GM19043 (cell line): ENCODE data around the gene CTSD.

Experiments
- ATAC-seq: cut with Tn5 transposase; IDR thresholded peaks from one replicate; pipeline ENCODE4 v1.9.1; 2021; ENCODE audit warnings: low read depth; ENCODE audit not compliant: unreplicated experiment

CTSD gene

DNA sequence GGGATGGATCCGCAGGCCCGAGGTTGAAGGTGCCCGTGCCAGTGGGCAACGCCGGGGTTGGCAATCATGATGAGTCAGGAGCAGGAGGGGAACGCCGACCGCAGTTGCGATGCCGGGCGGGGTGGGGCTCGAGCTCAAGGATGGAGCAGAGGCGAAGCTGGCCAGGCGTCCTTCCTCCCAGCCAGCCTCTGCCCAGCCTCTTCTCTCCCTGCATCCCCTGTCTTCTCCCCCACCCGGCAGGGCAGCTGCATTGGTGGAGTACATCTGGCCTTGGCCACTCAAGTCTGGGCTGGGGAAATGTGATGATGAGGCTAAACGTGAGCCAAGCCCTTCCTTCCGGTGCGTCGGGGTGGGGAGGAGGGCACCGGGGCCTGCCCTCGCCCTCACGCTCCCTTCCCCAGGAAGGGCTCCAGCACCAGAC, 17.2 kb downstream of the CTSD start:
- ATAC-seq: no peak

DNA sequence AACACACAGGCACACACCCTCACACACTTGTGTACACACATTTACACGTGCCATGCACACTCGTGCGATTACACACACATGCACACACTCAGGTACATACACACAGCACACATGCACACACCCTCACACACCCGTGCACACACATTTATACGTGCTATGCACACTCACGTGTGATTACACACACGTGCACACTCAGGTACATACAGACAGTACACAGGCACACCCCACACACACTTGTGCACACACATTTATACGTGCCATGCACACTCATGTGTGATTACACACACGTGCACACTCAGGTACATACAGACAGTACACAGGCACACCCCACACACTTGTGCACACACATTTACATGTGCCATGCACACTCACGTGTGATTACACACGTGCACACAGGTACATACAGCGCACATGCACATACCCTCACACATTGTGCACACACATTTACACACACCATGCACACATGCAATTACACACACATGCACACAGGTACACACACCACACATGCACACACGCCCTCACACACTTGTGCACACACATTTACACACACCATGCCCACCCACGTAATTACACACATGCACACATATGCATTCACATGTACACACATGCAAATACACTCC, 17.9 kb downstream of the CTSD start:
- ATAC-seq: no peak

DNA sequence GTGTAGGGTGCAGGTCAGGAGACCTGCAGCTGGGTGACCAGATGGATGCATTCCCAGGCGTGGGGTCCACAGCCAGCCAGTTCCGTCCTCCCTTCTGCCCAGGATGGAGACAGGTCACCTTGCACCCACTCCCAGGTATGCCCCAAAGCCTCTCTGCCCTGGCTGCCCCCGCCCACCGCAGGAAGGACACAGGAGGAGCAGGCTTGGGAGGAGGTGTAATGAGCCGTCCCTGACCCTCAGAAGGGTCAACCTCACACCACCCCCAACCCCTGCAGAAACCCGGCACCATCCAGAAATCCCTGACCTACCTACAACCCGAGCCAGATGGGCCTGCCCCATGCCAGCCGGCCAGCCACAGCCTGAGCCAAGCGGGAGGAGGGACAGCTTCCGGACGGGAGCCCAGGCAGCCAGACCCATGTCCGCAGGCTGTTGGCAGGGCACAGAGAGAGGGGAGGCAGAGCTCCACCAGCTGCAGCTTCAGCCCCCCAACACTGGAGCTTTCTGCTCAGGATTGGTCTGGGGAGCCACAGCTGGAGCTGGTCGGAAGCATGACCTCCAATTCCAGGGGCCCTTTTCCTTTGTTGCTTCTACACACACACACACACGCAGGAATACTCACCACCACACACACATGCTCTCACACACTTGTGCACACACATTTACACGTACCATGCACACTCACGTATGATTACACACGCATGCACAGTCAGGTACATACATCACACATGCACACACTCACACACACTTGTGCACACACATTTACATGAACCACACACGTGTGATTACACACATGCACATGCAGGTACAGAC, 18.6 kb downstream of the CTSD start:
- no peak for ATAC-seq

GRCh38 chr11:1744137-1744886, 19.4 kb downstream of the CTSD start:
- ATAC-seq: no peak

DNA sequence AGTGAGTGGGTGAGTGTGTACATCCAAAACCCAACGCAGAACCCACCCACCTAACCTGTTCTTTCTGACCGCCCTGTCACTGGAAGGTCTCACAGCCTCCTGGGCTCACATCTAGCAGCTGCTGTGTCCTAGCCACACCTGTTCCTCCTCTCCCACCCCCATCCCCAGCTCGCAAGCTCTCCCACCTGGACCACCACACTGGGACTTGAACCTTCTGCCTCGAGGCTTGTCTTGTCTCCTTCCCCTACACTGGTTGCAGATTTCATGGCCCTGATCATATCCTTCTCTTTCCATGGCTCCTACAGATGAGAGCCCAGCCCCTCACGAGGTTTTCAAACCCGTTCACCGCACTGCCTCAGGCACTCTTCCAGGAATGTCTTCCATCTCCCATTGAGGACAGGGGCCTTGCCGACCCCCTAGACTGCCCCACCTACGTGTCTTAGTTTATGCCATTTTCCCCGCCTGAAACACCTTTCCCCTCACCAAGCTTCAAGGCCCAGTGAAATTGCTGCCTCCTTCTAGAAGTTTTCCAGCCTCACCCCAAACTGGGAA, 20.1 kb downstream of the CTSD start:
- ATAC-seq: no peak

DNA sequence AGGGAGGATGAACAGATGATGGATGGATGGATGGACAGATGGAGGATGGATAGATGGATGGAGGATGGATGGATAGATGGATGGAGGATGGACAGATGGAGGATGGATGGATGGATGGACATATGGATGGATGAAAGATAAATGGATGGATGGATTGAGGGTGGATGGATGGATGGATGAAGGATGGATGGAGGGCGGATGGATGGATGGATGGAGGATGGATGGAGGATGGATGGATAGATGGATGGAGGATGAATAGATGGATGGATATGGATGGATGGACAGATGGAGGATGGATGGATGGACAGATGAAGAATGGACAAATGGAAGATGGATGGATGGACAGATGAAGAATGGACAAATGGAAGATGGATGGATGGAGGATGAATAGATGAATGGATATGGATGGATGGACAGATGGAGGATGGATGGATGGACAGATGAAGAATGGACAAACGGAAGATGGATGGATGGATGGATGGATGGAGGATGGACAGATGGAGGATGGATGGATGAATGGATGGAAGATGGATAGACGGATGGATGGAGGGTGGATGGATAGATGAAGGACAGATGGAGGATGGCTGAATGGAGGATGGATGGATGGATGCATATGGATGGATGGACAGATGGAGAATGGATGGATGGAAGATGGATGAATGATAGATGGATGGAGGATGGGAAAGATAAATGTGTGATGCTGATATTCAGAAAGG, 20.7 kb downstream of the CTSD start:
- ATAC-seq: no peak

GRCh38 chr11:1742371-1742770, 21.4 kb downstream of the CTSD start:
- no peak for ATAC-seq

- ATAC-seq: no peak
Observed at GRCh38 chr11:1741741-1742140, 22.0 kb downstream of the CTSD start.

DNA sequence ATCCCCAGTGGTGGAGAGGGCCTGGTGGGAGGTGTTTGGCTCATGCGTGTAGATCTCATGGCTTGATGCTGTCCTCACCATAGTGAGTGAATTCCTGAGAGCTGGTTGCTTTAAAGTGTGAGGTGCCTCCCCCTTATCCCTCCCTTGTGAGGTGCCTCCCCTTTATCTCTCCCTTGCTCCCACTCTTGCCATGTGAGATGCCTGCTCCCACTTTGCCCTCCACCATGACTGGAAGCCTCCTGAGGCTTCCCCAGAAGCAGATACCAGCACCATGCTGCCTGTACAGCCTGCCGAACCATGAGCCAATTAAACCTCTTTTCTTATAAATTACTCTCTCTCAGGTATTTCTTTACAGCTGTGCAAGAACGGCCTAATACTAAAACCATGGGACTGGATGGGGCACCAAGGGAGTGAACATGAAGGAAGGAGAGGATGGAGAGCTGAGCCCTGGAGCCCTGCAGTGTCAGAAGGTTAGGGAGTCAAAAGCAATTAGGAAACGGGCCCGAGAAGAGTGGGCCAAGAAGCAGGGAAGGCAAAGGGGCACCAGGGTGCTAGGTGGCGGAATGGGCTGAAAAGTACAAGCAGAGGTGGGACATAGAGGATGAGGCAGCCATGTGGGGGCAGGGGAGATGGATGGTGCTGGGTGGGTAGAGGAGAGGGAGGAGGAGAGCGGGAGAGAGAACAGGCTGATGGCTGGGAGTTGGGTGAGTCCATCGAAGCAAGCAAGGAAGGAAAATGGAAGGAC, 22.8 kb downstream of the CTSD start:
- ATAC-seq: no peak

GRCh38 chr11:1739576-1739975, 24.2 kb downstream of the CTSD start:
- ATAC-seq: no peak

- no peak for ATAC-seq
Observed at GRCh38 chr11:1738380-1738779, 25.3 kb downstream of the CTSD start.

DNA sequence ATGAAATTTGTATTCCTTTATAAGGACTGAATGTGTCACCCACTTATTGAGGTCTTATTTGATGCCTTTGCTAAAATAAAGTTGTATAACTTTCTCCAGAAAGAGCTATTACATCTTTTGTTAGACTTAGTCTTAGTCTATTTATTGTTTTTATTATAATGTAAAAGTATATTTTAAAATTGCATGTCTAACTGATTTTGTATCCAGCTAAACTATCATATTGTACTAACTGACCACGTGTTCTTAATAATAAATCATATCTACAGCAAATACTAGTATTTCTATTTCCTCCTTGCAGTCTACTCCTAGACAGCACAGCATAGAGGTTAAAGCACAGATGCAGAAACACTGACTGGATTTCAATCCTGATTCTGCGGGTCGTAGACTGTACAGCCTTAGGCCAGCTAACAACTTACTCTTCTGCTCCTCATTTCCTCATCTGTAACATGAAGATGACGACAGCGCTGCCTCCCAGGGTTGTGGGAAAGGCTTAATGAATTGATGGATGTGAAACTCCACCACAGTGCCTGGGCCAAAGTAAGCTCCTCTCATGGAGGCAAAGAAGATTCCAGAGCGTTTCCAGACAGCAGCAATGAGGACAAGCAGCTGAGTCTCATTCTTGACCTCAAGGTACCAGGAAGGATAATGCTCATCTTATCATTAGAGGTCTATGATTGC, 26.5 kb downstream of the CTSD start:
- ATAC-seq: no peak

- no peak for ATAC-seq
Observed at GRCh38 chr11:1736447-1736992, 27.2 kb downstream of the CTSD start.

- no peak for ATAC-seq
Observed at GRCh38 chr11:1735271-1735670, 28.5 kb downstream of the CTSD start.

- no peak for ATAC-seq
Observed at GRCh38 chr11:1734641-1735081, 29.1 kb downstream of the CTSD start.

GRCh38 chr11:1733716-1734640, 29.7 kb downstream of the CTSD start:
- ATAC-seq: no peak

DNA sequence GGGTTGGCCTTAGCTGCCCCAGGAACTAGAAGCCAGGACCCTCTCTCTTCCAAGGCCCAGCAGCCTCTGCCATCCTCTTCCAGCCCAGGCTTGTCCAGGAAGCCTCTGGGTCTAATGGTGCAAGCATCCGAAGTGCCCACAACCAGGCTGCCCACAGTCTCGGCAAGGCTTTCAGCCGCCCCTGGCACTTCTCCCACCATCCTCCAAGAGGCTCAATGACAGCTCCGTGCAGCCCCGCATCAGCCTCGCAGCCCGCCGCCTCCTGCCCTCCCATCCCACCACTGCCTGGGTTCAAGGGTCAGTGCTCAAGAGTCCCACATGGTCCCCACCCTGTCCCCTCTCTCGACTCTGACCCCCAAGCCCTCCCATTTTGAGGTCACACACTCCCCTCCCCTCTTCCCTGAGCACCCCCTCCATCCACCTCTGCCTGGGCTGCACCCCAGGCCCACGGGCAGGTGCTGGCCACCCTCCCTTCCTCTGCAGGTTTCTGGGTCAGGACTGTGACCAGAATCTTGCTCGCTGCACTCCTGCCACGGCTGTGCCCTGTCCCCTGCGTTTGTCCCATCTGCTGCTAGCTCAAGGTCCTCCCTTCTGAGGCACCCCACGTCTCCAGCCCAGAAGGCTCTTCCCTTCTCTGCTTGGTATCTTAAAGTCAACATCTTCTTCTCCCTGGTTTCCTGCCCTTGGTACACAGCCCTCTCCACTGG, 30.6 kb downstream of the CTSD start:
- ATAC-seq: no peak
